ENCODE measurements around the gene NIPSNAP2. TPM values are rescaled to one million over a fixed set of nuclear protein-coding genes. Genes with fewer than 3 reads are reported as not detected.
"Not testable (repeated sequence)": the region's sequence is repeated elsewhere in the genome, so short reads cannot be mapped to it uniquely, and the experiment has no call there.

The NIPSNAP2 gene
- polyA plus RNA-seq, 4 donors: 87.2 to 137 (median 112) TPM

DNA sequence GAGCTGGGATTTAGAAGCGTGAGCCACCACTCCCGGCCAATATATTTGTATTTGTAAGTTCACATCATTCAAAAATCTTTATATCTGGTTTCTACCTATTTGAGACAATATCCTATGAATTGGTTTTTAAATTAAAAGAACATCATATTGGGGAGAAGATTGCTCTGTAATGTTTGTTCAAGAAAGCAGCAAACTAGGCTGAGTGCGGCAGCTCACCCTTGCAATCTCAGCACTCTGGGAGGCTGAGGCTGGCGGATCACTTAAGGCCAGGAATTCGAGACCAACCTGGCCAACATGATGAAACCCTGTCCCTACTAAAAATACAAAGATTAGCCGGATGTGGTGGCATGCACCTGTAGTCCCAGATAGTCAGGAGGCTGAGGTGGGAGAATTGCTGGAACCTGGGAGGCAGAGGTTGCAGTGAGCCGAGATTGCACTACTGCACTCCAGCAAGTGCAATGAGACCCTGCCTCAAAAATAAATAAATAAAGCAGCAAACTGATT lies 9.4 kb downstream of the NIPSNAP2 start:
- DNase-seq (ENCODE audit: low read depth in 4 of 4, low spot score in 3 of 4): no peak

DNA sequence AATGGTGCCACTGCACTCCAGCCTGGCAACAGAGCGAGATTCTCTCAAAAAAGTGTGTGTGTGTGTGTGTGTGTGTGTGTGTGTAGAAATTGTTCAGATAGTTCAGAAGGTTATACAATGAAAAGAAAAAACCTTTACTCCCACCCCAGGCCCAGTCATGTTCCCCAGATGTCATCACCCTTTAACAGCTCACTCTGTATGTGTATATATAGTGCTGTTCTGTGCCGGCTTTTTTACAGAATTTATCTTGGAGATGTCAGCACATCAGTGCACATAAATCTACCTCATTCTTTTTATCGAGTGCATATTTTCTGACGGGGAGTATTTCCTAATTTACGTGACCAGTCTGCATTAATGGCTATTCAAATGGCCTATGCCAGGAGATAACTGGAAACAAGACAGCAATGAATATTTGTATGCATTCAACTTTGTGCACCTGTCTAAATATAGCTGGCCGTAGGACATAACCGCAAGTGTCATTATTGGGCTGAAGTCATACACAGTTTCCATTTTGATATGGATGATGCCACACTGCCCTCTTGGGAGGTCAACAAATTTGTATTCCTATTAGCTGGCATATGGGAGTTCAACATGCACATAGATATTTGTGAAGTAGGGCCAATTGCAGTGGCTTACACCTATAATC lies 11.7 kb downstream of the NIPSNAP2 start:
- no peak for DNase-seq (ENCODE audit: low read depth in 4 of 4, low spot score in 3 of 4)

- no peak for DNase-seq (ENCODE audit: low read depth in 4 of 4, low spot score in 3 of 4)
Observed at GRCh38 chr7:55977831-55978230, 13.4 kb downstream of the NIPSNAP2 start.

GRCh38 chr7:55980266-55980665 lies 15.9 kb downstream of the NIPSNAP2 start:
- DNase-seq (ENCODE audit: low read depth in 4 of 4, low spot score in 3 of 4): no peak

GRCh38 chr7:55983537-55983936 lies 19.2 kb downstream of the NIPSNAP2 start:
- DNase-seq (ENCODE audit: low read depth in 4 of 4, low spot score in 3 of 4): no peak

- no peak for DNase-seq (ENCODE audit: low read depth in 4 of 4, low spot score in 3 of 4)
Observed at GRCh38 chr7:55992346-55992745, 28.0 kb downstream of the NIPSNAP2 start.

GRCh38 chr7:55996856-55997500 lies 32.6 kb downstream of the NIPSNAP2 start:
- DNase-seq (ENCODE audit: low read depth in 4 of 4, low spot score in 3 of 4): no peak

GRCh38 chr7:56003749-56004148 lies 39.4 kb downstream of the NIPSNAP2 start:
- DNase-seq (ENCODE audit: low read depth in 4 of 4, low spot score in 3 of 4): no peak

- DNase-seq (ENCODE audit: low read depth in 4 of 4, low spot score in 3 of 4): peak in 1 of 4 donors; percentile 20
Observed at GRCh38 chr7:56007167-56007652, 42.8 kb downstream of the NIPSNAP2 start.

DNA sequence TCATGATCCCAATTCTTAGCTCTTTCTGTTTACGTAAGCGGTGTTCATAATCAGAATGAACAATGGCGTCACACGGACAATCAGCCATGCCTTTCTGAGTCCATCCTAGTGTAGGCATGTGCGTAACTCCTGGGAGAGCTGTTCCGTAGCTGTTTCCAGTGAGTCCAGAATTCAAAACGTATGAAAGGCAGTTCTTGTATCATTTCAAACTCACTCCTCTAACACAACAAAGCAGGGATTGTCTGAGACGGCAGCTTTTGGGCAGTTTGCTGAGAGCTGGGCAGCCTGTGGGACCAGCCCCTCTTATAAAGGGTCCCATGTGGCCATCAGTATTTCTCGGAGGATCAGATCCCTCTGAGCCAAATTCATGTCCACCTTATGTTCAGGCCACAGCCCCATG lies 43.5 kb downstream of the NIPSNAP2 start:
- no peak for DNase-seq (ENCODE audit: low read depth in 4 of 4, low spot score in 3 of 4)

DNA sequence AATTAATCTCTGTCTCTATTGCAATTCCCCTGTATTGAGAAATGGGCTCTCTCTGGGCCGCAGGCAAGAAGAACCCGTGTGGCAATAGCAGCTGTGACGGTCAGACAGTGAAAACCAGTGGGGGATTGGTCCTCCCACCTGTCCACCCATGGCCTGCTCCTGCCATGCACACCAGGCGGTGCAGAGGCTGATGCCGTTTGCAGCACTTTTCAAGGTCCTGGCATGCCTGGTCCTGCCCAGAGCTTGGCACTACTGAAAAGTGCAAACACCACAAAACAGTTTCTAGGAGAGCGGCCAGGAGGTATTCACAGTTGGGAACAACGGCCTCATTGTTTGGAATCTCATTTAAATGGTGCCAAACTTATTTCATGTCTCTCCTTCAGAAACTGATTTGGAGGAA lies 45.3 kb downstream of the NIPSNAP2 start:
- no peak for DNase-seq (ENCODE audit: low read depth in 4 of 4, low spot score in 3 of 4)

DNA sequence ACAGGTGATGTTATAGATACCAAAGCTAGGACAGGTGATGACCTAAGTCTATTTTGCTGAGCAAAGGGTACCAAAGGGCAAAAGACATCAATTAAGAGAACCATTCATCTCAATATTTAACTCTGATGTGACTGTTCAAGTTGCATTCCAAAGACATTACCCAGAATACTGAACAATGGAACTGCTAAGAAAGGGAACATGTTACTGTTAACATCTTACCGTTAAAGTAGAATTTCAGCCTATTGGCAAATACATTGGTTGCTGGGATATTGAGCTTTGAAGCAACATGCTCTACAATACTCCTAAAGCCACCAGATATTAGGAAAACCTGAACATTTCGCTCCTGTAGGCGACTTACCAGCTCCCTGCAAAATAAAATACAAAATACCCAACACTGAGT lies 52.6 kb downstream of the NIPSNAP2 start:
- DNase-seq (ENCODE audit: low read depth in 4 of 4, low spot score in 3 of 4): not testable (repeated sequence)

DNA sequence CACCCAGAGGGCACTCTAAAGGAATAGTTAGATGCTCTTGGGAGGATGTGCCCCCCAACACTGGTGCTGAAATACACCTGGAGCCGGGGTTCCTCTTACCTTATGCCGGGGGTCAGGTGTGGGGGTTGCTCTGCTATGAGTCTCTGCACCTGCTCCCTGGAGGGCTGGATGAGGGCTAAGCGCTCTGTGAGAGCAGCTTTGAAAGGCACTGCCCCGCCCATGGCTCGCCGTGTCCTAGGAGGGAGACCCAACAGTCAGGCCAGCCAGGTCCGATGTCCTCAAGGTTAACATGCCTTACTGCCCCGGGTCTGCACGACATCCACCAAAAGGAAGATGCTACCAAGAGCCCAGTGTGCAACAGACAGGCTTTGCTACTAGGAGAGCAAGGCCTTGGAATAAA lies 55.1 kb downstream of the NIPSNAP2 start:
- DNase-seq (ENCODE audit: low read depth in 4 of 4, low spot score in 3 of 4): no peak

- DNase-seq (ENCODE audit: low read depth in 4 of 4, low spot score in 3 of 4): no peak
Observed at GRCh38 chr7:56023500-56023899, 59.1 kb downstream of the NIPSNAP2 start.

DNA sequence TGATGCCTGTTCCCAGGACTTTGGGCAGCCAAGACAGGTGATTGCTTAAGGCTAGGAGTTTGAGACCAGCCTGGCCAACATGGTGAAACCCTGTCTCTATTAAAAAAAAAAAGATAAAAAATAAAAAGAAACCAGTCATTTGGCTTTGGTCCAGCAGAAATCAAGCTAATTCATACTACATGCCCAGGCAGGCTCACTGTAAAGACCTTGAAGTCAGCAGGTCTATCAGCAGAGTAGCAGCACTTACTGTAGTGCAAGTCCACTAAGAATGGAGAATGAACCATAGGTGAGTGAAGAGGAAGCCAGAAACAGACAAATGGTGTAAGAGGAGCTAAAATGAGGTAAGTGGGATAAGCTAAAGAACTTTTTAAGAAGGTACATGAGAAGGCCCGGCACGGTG lies 62.2 kb downstream of the NIPSNAP2 start:
- DNase-seq (ENCODE audit: low read depth in 4 of 4, low spot score in 3 of 4): no peak

DNA sequence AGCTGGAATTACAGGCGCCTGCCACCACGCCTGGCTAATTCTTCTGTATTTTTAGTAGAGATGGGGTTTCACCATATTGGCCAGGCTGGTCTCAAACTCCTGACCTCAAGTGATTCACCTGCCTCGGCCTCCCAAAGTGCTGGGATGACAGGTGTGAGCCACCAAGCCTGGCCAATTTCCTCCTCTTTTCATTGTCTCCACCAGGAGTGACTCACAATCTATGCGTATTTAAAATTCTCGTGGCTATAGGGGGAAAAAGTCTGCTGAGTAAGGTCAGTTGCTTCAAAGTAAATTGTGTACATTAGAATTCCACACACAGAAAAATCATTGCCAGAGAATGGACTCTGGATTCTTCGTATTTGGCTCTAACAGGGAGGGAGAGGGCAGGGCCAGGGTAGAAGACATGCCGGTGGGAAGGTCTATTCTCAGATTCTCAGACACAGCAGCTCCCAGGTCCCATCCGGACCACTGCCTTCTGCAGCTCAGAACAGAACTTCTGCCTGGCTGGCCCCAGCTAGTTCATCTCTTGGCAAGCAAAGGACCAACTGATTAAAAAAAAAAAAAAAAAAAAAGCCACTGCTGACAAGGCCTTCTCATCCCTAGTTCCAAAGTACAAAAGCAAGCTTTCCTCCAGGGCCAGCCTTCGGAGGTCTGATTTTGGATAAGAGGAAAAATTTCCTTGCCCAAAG lies 64.7 kb downstream of the NIPSNAP2 start:
- no peak for DNase-seq (ENCODE audit: low read depth in 4 of 4, low spot score in 3 of 4)

DNA sequence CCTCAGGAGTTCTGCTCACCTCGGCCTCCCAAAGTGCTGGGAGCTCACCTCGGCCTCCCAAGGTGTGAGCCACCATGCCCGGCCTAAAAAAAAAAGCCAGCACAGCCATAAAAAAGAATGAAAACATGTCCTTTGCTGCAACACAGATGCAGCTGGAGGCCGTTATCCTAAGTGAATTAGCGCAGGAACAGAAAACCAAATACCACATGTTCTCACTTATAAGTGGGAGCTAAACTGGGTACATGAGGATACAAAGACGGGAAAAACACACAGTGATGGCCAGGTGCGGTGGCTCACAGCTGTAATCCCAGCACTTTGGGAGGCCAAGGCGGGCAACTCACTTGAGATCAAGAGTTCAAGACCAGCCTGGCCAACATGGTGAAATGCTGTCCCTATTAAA lies 66.0 kb downstream of the NIPSNAP2 start:
- no peak for DNase-seq (ENCODE audit: low read depth in 4 of 4, low spot score in 3 of 4)

- not testable (repeated sequence) for DNase-seq (ENCODE audit: low read depth in 4 of 4, low spot score in 3 of 4)
Observed at GRCh38 chr7:56031556-56031955, 67.2 kb downstream of the NIPSNAP2 start.

GRCh38 chr7:56032578-56032977 lies 68.2 kb downstream of the NIPSNAP2 start:
- not testable (repeated sequence) for DNase-seq (ENCODE audit: low read depth in 4 of 4, low spot score in 3 of 4)

DNA sequence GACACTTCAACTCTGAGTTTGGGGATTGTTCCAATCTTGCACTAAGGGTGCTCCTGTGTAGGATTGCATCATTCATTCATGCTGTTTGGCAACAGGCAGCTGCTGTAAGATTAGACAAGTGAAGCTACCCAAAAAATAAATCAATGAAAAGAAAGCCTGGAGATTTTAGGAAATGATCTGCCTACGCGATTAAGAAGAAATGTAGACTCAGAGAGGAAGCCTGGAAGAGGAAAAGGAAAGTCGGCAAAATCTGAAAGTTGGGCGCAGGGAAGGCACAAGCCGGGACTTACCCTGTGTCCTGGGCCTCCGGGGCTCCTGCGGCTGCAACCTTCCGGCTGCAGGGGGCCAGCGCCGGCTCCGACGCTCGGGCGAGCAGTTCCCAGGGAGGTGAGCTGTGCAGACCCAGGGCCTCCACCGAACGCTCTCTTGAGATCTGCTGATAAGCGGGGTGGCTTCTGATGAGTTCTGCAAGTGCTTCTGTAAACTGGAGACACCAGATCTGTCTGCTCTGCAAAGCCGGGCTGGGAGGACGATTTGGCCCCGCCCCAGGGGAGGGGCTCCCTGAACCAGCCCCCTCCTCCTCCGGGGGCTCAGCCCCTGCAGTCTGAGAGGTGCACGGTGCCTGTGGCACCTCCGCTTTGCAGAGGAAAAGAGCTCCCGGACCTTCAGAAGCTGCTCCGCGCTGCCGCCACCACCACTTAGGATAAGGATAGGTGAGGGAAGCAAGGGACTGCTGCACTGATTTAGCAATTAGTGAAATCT lies 69.5 kb downstream of the NIPSNAP2 start:
- peak in 2 of 4 donors; percentile 47 to 55 for DNase-seq (ENCODE audit: low read depth in 4 of 4, low spot score in 3 of 4)

DNA sequence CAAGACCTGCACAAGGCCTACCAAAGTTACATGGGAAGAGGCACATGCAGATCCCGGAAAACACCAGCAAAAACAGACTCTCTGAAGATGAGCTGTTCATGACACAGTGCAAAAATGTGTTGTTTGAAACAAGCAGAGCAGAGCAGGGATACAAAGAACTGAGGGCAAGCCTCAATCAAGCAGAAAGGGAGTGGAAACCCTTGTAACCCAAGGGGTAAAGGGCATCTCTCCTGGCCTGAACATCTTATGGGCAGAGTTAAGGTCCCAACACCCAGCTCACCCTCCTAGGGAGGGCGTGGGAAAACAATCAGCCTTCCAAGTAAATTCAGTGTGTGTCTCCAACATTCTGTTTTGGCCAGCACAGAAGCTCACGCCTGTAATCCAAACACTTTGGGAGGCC lies 76.3 kb downstream of the NIPSNAP2 start:
- DNase-seq (ENCODE audit: low read depth in 4 of 4, low spot score in 3 of 4): no peak
